ENCODE results near the gene TTYH3. TPM values are rescaled to one million over a fixed set of nuclear protein-coding genes. Genes with fewer than 3 reads are reported as not detected.
A peak's percentile ranks its signal among the peaks of the same experiment; 100 is the strongest.
"Not testable (repeated sequence)": the region's sequence is repeated elsewhere in the genome, so short reads cannot be mapped to it uniquely, and the experiment has no call there.

TTYH3 gene
- total RNA-seq, 1 donor from 2014 or later, result 10.5 TPM

DNA sequence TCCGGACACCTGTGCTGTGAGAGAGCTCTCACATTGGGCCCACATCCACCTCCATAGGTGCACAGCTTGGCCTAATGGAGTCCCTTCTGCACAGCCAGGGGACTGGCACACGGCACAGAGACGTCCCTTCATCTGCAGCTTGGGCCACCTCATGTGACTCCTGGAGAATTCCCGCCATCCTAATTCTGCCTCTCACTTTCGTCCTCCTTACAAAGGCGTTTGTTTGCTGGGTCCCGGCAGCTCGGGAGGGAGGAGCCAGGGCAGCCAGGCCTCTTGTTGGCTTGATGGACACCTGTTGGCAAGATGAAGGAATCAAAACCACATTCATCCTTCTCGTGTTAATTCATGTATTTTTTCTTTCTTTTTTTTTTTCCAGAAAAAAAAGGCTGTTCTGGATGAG is 30.7 kb upstream of the TTYH3 start:
- no peak for ATAC-seq
- intact Hi-C loops (cut with micrococcal nuclease), result no loop called here
- DNase-seq, result no peak

- intact Hi-C loops (cut with micrococcal nuclease), result no loop called here
- ATAC-seq, result no peak
Observed at GRCh38 chr7:2601907-2602306, 29.9 kb upstream of the TTYH3 start.

GRCh38 chr7:2602406-2603043 is 29.3 kb upstream of the TTYH3 start:
- intact Hi-C loops (cut with micrococcal nuclease), result no loop called here
- DNase-seq (no peak), ATAC-seq (no peak)

More at GRCh38 chr7:2601907-2602306, 29.9 kb upstream of the TTYH3 start:
- DNase-seq, result no peak

- ATAC-seq, result no peak
- intact Hi-C loops (cut with micrococcal nuclease), result no loop called here
- no peak for DNase-seq
Observed at GRCh38 chr7:2603044-2603965, 28.5 kb upstream of the TTYH3 start.

GRCh38 chr7:2604608-2605174 is 27.1 kb upstream of the TTYH3 start:
- DNase-seq (peak; percentile 85), ATAC-seq (peak; percentile 79)
- intact Hi-C loops (cut with micrococcal nuclease), result no loop called here

- ATAC-seq (no peak), DNase-seq (no peak)
- intact Hi-C loops (cut with micrococcal nuclease), result no loop called here
Observed at GRCh38 chr7:2605608-2606538, 25.9 kb upstream of the TTYH3 start.

- intact Hi-C loops (cut with micrococcal nuclease), result no loop called here
- ATAC-seq (peak; percentile 3), DNase-seq (peak; percentile 60)
Observed at GRCh38 chr7:2606539-2606936, 25.2 kb upstream of the TTYH3 start.

DNA sequence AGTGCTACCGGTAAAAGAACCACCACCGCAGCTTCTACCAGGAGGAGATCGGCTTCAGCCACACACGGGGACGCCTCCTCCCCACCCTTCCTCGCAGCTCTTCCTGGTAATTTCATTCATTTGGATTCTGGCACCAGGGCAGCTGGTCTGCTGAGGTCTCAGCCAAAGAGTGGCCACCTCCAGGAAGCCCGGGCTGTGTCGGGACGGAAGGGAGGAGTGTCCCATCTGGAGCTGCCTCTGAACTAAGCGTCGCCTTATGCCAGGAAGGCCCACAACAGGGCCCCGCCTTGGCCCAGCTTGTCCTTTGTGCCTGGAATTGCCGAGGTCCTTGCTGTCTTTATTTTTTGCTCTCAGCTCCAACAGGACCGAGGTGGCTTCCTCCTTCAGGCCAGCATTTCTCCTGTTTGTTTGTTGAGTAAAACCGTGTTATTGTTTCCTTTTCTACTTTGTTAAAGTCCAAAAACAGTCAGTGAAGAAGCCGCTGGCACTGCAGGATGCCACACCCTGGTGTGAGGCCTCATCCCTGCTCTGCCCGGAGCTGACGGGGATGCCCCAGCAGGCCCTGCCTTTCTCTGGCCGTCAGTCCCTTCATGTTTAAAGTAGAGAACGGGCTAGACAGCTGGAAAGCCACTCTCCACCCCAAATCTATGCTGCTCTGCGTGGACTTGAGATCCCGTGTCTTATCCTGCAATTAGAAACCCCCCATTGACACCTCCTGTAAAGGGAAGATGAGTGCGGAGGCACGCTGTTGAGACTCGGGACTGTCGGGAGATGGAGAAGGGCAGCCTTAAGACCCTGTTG is 24.5 kb upstream of the TTYH3 start:
- intact Hi-C loops (cut with micrococcal nuclease), result no loop called here
- DNase-seq (peak; percentile 85), ATAC-seq (peak; percentile 80)

- intact Hi-C loops (cut with micrococcal nuclease), result no loop called here
- ATAC-seq, result peak; percentile 1
Observed at GRCh38 chr7:2607923-2608904, 23.6 kb upstream of the TTYH3 start.

DNA sequence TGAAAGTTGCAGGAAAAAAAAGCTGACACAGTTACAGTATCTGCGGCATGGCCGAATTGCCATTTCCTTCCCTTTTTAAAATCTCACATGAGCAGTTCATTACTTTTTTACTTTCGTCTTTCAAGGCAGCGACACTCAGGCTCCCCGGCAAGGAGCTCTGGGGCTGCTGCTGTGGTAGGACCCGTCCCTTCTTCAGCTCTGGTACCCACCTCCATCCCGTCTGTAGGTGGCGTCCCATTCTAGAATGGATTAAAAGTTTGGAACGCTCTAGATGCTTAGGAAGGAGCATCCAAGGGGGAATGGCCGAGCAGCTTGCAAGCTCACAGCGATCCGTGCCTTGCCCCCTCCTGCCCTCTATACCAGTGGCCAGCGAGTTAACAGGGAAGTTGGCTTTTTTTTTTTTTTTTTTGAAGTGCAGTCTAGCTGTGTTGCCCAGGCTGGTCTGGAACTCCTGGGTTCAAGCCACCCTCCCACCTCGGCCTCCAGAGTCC is 22.8 kb upstream of the TTYH3 start:
- ATAC-seq (no peak), DNase-seq (no peak)

More at GRCh38 chr7:2607923-2608904, 23.6 kb upstream of the TTYH3 start:
- no peak for DNase-seq

DNA sequence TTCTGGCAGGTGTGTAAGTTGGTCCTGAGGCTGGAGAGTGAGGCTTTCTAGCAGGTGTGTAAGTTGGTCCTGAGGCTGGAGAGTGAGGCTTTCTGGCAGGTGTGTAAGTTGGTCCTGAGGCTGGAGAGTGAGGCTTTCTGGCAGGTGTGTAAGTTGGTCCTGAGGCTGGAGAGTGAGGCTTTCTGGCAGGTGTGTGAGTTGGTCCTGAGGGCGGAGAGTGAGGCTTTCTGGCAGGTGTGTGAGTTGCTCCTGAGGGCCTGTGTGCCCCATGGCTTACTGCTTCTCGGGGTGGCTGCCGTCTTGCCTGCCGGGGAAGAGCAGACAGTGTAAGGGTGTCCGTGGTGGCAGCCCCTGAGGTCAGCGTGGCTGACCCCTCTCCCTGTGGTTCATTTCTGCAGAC is 22.1 kb upstream of the TTYH3 start:
- ATAC-seq; DNase-seq; intact Hi-C loops (cut with micrococcal nuclease): not testable (repeated sequence)

More for the DNA sequence above, 22.8 kb upstream of the TTYH3 start:
- intact Hi-C loops (cut with micrococcal nuclease), result no loop called here

- no peak for ATAC-seq
- intact Hi-C loops (cut with micrococcal nuclease), result no loop called here
Observed at GRCh38 chr7:2610466-2610865, 21.3 kb upstream of the TTYH3 start.

GRCh38 chr7:2610898-2611297 is 20.9 kb upstream of the TTYH3 start:
- intact Hi-C loops (cut with micrococcal nuclease), result no loop called here
- ATAC-seq, result no peak
- no peak for DNase-seq

More at GRCh38 chr7:2610466-2610865, 21.3 kb upstream of the TTYH3 start:
- DNase-seq, result no peak

DNA sequence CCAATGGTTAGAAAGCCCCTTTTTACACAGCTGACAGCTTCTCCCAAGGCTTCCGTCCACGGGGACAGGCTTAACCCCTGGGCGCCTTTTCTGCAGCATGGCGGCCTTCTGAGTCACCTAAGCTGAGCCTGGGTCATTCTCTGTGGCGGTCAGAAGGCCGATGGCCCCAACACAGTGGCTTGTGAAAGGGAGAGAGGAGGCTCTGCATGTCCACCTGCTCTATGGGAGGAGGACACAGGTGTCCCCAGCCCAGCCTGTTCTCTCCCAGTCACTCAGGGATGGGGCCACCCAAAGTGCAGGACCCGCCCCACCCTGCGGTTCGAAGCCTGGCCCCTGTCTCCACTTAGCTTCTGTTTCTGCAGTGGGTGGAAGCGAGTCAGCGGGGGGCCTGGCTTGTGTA is 20.4 kb upstream of the TTYH3 start:
- no peak for ATAC-seq
- no peak for DNase-seq
- intact Hi-C loops (cut with micrococcal nuclease), result no loop called here

GRCh38 chr7:2611922-2612321 is 19.9 kb upstream of the TTYH3 start:
- intact Hi-C loops (cut with micrococcal nuclease), result no loop called here
- DNase-seq (no peak), ATAC-seq (no peak)

GRCh38 chr7:2612445-2613097 is 19.2 kb upstream of the TTYH3 start:
- intact Hi-C loops (cut with micrococcal nuclease), result no loop called here
- no peak for DNase-seq
- no peak for ATAC-seq
